ENCODE data around the gene KCNJ6. TPM values are rescaled to one million over a fixed set of nuclear protein-coding genes. Genes with fewer than 3 reads are reported as not detected.

Gene KCNJ6
- total and polyA plus RNA-seq, 8 donors, result under 0.01 to 1.3 (median 0.29) TPM; not detected in 3

GRCh38 chr21:37803101-37803651, 113.1 kb downstream of the KCNJ6 start:
- peaks cover 0 to 11% (median 3%) of the 10 kb centered on the region in 4 donors for H3K9me3 ChIP-seq
- no peak overlapping the region for H3K4me3 ChIP-seq
- H3K27me3 ChIP-seq, result peaks cover 0 to 5% (median 0%) of the 10 kb centered on the region in 3 donors
- TF ChIP-seq EP300 (IDR thresholded peaks at IDR 0.05) (no peak), CTCF (IDR thresholded peaks at IDR 0.05) (no peak), POLR2A (IDR thresholded peaks at IDR 0.05) (no peak), POLR2AphosphoS5 (IDR thresholded peaks at IDR 0.05) (no peak)
- H3K4me1 ChIP-seq, result no peaks in the 10 kb centered on the region
- 73 to 78% (median 74%) methylated on average over 8 of the region's 8 CpGs for WGBS, 5 donors
- no peak overlapping the region for H3K27ac ChIP-seq
- no peaks in the 10 kb centered on the region for H3K36me3 ChIP-seq
- intact Hi-C loops (cut with DNase I; ENCODE audit: low total_unique reads), result no loop called here
- no peak for DNase-seq

GRCh38 chr21:37800456-37801061, 115.7 kb downstream of the KCNJ6 start:
- Histone ChIP-seq H3K36me3 (no peaks in the 10 kb centered on the region), H3K9me3 (peaks cover 0 to 11% (median 3%) of the 10 kb centered on the region in 4 donors), H3K27me3 (peaks cover 0 to 5% (median 0%) of the 10 kb centered on the region in 3 donors), H3K4me3 (no peak overlapping the region), H3K27ac (no peak overlapping the region), H3K4me1 (no peaks in the 10 kb centered on the region)
- intact Hi-C loops (cut with DNase I; ENCODE audit: low total_unique reads), result no loop called here
- WGBS, 5 donors, result 49 to 63% (median 54%) methylated on average over 11 of the region's 11 CpGs
- TF ChIP-seq CTCF (IDR thresholded peaks at IDR 0.05) (no peak), POLR2AphosphoS5 (IDR thresholded peaks at IDR 0.05) (no peak), EP300 (IDR thresholded peaks at IDR 0.05) (no peak), POLR2A (IDR thresholded peaks at IDR 0.05) (no peak)
- no peak for DNase-seq

- Histone ChIP-seq H3K9me3 (peaks cover 0 to 11% (median 3%) of the 10 kb centered on the region in 4 donors), H3K4me3 (no peak overlapping the region), H3K27me3 (peaks cover 0 to 5% (median 0%) of the 10 kb centered on the region in 3 donors), H3K27ac (no peak overlapping the region), H3K36me3 (no peaks in the 10 kb centered on the region), H3K4me1 (no peaks in the 10 kb centered on the region)
- WGBS, 5 donors, result 41 to 74% (median 64%) methylated on average over 2 of the region's 2 CpGs
- DNase-seq, result no peak
- intact Hi-C loops (cut with DNase I; ENCODE audit: low total_unique reads), result no loop called here
- TF ChIP-seq POLR2A (IDR thresholded peaks at IDR 0.05) (no peak), CTCF (IDR thresholded peaks at IDR 0.05) (no peak), EP300 (IDR thresholded peaks at IDR 0.05) (no peak), POLR2AphosphoS5 (IDR thresholded peaks at IDR 0.05) (no peak)
Observed at GRCh38 chr21:37800057-37800455, 116.2 kb downstream of the KCNJ6 start.

- intact Hi-C loops (cut with DNase I; ENCODE audit: low total_unique reads), result no loop called here
- H3K9me3 ChIP-seq, result peaks cover 0 to 7% (median 3%) of the 10 kb centered on the region in 4 donors
- DNase-seq, result no peak
- H3K36me3 ChIP-seq, result no peaks in the 10 kb centered on the region
- no peak overlapping the region for H3K27ac ChIP-seq
- 13 to 27% (median 17%) methylated on average over 3 of the region's 3 CpGs for WGBS, 5 donors
- H3K27me3 ChIP-seq, result peaks cover 0 to 5% (median 0%) of the 10 kb centered on the region in 3 donors
- H3K4me1 ChIP-seq, result no peaks in the 10 kb centered on the region
- H3K4me3 ChIP-seq, result no peak overlapping the region
- no peak for TF ChIP-seq POLR2AphosphoS5 (IDR thresholded peaks at IDR 0.05)
- TF ChIP-seq CTCF (IDR thresholded peaks at IDR 0.05), result no peak
- TF ChIP-seq EP300 (IDR thresholded peaks at IDR 0.05), result no peak
- no peak for TF ChIP-seq POLR2A (IDR thresholded peaks at IDR 0.05)
Observed at GRCh38 chr21:37799211-37800056, 116.8 kb downstream of the KCNJ6 start.
